ENCODE results near the gene LBR. TPM values are rescaled to one million over a fixed set of nuclear protein-coding genes. Genes with fewer than 3 reads are reported as not detected.
"Not testable (repeated sequence)": the region's sequence is repeated elsewhere in the genome, so short reads cannot be mapped to it uniquely, and the experiment has no call there.

Gene LBR
- total RNA-seq, 4 donors from 2014 or later = 16.4 to 47.7 (median 22.5) TPM

DNA sequence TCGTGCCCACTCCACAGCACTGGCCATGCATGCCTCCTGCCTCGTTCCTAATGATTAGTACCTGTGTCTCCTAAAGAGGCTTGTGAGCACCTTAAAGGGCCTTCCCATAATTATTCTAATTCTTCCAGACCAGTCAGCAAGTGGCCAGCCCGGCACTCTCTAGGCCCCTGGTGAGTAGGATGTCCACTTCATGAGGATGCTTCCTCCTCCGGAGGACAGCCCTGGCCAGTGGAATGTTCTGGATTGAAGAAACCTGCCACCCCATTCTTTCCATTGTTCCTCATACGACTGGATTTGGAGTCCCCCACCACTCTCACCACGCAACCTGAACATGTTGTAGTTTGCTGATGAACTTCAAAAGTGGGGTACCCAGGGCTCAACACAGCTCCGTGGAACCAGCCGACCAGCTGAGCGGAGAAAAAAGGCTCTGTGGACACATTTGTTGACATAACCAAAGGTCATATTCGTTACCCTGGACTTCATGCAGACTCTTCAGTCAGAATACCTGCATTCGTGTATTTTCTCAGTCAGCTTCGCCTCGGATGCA, 46.7 kb upstream of the LBR start:
- H3K4me3 ChIP-seq (ENCODE audit: low read depth, poor library complexity, severe bottlenecking) = no peak overlapping the region
- TF ChIP-seq, protein P1, sequence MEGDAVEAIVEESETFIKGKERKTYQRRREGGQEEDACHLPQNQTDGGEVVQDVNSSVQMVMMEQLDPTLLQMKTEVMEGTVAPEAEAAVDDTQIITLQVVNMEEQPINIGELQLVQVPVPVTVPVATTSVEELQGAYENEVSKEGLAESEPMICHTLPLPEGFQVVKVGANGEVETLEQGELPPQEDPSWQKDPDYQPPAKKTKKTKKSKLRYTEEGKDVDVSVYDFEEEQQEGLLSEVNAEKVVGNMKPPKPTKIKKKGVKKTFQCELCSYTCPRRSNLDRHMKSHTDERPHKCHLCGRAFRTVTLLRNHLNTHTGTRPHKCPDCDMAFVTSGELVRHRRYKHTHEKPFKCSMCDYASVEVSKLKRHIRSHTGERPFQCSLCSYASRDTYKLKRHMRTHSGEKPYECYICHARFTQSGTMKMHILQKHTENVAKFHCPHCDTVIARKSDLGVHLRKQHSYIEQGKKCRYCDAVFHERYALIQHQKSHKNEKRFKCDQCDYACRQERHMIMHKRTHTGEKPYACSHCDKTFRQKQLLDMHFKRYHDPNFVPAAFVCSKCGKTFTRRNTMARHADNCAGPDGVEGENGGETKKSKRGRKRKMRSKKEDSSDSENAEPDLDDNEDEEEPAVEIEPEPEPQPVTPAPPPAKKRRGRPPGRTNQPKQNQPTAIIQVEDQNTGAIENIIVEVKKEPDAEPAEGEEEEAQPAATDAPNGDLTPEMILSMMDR (IDR thresholded peaks at IDR 0.05) = no peak
- TF ChIP-seq POLR2A (IDR thresholded peaks at IDR 0.05) = no peak
- peak in 1 of 2 donors; percentile 78 for DNase-seq (ENCODE audit: low spot score in 2 of 2)
- intact Hi-C loops (cut with DNase I; ENCODE audit: low total_unique reads) = loop anchor here (2.0 to 10.0 kb wide), 3 partner anchors 290 to 502 kb away; no protein-coding TSS in a partner anchor
- 48 to 53% methylated on average over 12 to 13 of the region's 13 CpGs for WGBS, 2 donors

DNA sequence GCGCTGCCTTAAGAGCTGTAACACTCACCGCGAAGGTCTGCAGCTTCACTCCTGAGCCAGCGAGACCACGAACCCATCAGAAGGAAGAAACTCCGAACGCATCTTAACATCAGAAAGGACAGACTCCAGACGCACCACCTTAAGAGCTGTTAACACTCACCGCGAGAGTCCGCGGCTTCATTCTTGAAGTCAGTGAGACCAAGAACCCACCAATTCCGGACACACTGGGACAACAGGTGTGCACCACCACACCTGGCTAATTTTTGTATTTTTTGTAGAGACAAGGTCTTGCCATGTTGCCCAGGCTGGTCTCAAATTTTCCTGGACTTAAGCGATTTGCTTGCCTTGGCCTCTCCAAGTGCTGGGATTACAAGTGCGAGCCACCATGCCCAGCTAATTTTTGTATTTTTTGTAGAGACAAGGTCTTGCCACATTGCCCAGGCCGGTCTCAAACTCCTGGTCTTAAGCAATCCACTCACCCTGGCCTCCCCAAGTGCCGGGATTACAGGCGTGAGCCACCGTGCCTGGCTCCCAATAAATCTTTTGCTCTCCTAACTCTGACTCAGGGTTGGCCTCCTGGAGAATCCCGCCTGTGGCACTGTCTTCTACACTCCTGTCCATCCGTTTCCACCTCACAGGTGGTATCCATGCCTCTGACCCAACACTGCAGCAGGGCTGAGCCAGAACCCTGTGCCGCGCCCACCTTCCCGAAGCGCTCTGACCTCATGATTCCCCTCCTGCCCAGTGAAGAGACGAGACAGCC, 46.0 kb upstream of the LBR start:
- WGBS, 2 donors = 89 to 93% methylated on average over 26 of the region's 26 CpGs
- H3K4me3 ChIP-seq (ENCODE audit: low read depth, poor library complexity, severe bottlenecking) = not testable (repeated sequence)
- intact Hi-C loops (cut with DNase I; ENCODE audit: low total_unique reads) = loop anchor here (2.0 to 10.0 kb wide), 3 partner anchors 291 to 503 kb away; no protein-coding TSS in a partner anchor
- DNase-seq (ENCODE audit: low spot score in 2 of 2) = peak in 1 of 2 donors; percentile 78

DNA sequence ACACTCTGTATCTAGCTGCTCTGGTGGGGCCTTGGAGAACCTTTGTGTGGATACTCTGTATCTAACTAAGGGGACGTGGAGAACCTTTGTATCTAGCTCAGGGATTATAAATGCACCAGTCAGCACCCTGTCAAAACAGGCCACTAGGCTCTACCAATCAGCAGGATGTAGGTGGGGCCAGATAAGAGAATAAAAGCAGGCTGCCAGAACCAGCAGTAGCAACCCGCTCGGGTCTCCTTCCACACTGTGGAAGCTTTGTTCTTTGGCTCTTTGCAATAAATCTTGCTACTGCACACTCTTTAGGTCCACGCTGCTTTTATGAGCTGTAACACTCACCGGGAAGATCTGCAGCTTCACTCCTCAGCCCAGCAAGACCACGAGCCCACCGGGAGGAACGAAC, 45.4 kb upstream of the LBR start:
- H3K4me3 ChIP-seq (ENCODE audit: low read depth, poor library complexity, severe bottlenecking) = not testable (repeated sequence)
- DNase-seq (ENCODE audit: low spot score in 2 of 2) = peak; percentile 8 to 32
- intact Hi-C loops (cut with DNase I; ENCODE audit: low total_unique reads) = loop anchor here (5.0 to 10.0 kb wide), 2 partner anchors 292 to 374 kb away; no protein-coding TSS in a partner anchor
- WGBS, 2 donors = 66 to 71% methylated on average over 8 of the region's 8 CpGs

DNA sequence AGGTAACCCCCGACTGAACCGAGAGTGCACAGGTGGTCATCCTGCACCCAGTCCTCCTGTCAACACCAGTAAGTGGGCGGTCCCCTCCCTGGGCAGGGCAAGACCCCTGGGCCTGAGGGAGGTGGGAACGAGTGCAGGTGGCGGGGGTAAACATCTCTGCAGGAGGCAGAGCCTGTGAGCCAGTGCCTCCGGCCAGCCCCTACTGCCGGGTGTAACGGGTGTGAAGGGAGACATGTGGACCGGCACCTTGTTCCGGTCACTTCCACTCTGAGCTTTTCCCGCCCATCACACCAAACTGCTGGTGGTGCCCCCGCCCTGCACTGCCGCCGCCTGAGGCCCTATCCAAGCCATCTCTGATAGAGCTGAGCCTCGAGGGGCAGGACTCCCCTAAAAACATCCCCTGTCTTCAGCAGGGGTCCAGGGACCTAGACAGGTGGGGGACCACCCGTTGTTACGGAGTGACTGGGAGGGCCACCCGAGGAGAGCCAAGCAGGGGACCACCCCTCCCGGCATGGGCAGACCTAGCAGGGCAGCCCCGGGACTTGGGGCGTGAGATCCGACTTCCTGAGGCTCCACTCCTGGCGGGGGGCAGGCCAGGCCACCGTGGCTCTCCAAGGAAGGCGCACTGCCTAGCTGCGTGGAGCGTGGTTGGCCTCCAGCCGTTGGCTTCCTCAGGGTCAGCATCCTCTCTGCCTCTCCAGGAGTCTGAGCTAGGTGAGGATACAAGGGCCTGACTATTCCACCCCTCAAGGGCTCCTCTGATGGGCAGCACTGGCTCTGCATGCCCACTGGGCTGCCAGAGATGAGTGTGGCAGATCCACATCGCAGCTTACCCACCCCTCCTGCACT, 43.8 kb upstream of the LBR start:
- WGBS, 2 donors = 81 to 86% methylated on average over 16 to 27 of the region's 29 CpGs
- DNase-seq (ENCODE audit: low spot score in 2 of 2) = peak; percentile 10 to 80
- TF ChIP-seq, protein P1 (IDR thresholded peaks at IDR 0.05) = no peak
- no peak for TF ChIP-seq POLR2A (IDR thresholded peaks at IDR 0.05)
- intact Hi-C loops (cut with DNase I; ENCODE audit: low total_unique reads) = loop anchor here (5.0 to 10.0 kb wide), 2 partner anchors 293 to 376 kb away; no protein-coding TSS in a partner anchor
- H3K4me3 ChIP-seq (ENCODE audit: low read depth, poor library complexity, severe bottlenecking) = no peak overlapping the region

DNA sequence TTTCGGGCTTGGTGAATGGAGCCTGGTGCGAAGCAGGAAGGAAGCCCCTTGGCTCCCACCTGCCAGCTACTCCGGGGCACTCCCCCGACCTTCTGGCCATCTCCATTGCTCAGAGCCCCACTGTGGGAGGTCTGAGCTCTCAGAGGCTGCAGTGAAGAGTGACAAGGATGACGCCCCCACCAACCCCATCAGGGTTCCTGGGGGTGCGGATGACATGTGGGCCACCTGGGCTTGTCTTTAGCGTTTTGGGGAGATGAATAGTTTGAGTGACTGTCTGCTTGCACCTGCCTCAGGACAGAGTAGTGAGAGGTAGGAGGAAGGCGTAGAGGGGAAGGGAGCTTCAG, 43.2 kb upstream of the LBR start:
- DNase-seq (ENCODE audit: low spot score in 2 of 2) = peak; percentile 11 to 57
- TF ChIP-seq, protein P1 (IDR thresholded peaks at IDR 0.05) = no peak
- no peak for TF ChIP-seq POLR2A (IDR thresholded peaks at IDR 0.05)
- 74 to 82% methylated on average over 8 of the region's 8 CpGs for WGBS, 2 donors
- intact Hi-C loops (cut with DNase I; ENCODE audit: low total_unique reads) = loop anchor here (5.0 to 10.0 kb wide), 2 partner anchors 294 to 376 kb away; no protein-coding TSS in a partner anchor
- no peak overlapping the region for H3K4me3 ChIP-seq (ENCODE audit: low read depth, poor library complexity, severe bottlenecking)

DNA sequence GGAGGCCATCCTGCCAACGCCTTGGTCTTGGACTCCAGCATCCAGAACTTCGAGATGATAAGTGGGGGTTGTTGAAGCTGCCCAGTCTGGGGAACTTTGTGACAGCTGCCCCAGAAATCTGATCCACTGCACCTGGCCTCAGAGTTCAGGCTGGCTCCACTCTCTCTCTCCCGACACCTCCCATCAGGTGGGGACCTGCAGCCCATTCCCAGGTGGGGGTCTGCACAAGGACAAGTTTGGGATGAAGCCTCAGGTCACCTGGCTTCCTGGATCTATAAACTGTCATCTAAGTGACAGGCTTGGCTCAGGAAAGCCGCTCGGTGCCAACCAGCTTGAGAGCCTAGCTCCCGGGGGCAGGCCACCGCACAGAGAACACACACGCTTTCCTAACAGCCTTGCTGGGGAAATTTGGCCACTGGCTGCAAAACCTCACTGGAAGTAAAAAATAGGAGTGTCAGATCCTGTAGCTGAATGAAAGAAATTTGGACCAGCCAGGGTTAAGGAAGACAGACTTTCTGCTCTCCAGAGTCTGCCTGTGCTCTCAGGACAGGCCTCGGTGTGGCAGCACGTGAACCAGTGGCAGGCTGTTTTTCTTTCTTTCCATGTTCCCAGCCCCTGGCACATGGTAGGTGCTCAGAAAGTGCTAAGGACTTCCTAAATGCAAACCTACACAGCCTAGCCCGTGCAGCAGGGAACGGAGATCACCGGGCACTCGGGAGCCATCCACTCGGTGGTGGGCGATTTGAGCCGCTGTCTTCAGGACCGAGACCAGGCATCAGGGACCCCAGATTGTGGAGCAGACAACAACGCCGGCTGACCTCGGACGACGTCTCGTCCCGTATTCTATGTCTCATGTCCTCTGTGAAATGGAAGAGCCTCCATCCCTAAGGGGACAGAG, 42.6 kb upstream of the LBR start:
- peak in 1 of 2 donors; percentile 76 for DNase-seq (ENCODE audit: low spot score in 2 of 2)
- intact Hi-C loops (cut with DNase I; ENCODE audit: low total_unique reads) = loop anchor here (5.0 to 10.0 kb wide), 2 partner anchors 294 to 377 kb away; no protein-coding TSS in a partner anchor
- no peak overlapping the region for H3K4me3 ChIP-seq (ENCODE audit: low read depth, poor library complexity, severe bottlenecking)
- 81 to 83% methylated on average over 25 of the region's 25 CpGs for WGBS, 2 donors
- TF ChIP-seq POLR2A (IDR thresholded peaks at IDR 0.05) = no peak
- TF ChIP-seq, protein P1 (IDR thresholded peaks at IDR 0.05) = no peak
